Ovary (tissue), 3 donors: ENCODE results near the gene BRMS1.

Source experiments
- POLR2A ChIP-seq: fragments of 450-650 bp; IDR thresholded peaks from one replicate; pipeline ENCODE4 v1.6.1; 2017; ENCODE audit warnings: antibody characterized with exemption, mild to moderate bottlenecking, moderate library complexity
- TF ChIP-seq, protein P1 (sequence below), 3 donors: fragments of 450-650 bp in 2 of 3; fragments of 200-600 bp in 1 of 3; IDR thresholded peaks; one replicate each; pipeline versions ENCODE4 v1.5.1 to v1.8.0; 2016 to 2022; ENCODE audit warnings: antibody characterized with exemption in 3 of 3, mild to moderate bottlenecking in 1 of 3
- donor health status: DM: no; HTN: no; CAD: no.

DNA sequence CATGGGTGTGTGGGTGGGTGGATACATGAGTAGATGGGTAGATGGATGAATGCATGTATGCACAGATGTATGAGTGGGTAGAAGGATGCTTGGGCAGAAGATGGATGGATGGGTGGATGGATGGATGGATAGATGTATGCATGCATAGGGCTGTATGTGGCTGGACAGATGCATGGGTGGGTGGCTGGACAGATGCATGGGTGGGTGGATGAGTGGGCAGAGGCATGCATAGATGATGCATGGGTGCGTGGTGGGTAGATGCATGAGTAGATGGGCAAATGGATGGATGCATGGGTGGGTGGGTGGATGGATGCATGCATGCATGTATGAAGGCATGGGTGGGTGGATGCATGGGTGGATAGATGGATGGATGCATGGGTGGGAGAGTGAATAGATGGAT is 21.2 kb downstream of the BRMS1 start:
- TF ChIP-seq, protein P1, sequence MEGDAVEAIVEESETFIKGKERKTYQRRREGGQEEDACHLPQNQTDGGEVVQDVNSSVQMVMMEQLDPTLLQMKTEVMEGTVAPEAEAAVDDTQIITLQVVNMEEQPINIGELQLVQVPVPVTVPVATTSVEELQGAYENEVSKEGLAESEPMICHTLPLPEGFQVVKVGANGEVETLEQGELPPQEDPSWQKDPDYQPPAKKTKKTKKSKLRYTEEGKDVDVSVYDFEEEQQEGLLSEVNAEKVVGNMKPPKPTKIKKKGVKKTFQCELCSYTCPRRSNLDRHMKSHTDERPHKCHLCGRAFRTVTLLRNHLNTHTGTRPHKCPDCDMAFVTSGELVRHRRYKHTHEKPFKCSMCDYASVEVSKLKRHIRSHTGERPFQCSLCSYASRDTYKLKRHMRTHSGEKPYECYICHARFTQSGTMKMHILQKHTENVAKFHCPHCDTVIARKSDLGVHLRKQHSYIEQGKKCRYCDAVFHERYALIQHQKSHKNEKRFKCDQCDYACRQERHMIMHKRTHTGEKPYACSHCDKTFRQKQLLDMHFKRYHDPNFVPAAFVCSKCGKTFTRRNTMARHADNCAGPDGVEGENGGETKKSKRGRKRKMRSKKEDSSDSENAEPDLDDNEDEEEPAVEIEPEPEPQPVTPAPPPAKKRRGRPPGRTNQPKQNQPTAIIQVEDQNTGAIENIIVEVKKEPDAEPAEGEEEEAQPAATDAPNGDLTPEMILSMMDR (IDR thresholded peaks at IDR 0.05), result no peak
- TF ChIP-seq POLR2A, result no peak
